Gastroesophageal sphincter (tissue), 3 donors: ENCODE data around the gene SHISA3.

Experiments
- EP300 ChIP-seq: sonication (generic); formaldehyde crosslinking; IDR thresholded peaks from one replicate; pipeline ENCODE4 v1.6.1; 2017; ENCODE audit warnings: antibody characterized with exemption, mild to moderate bottlenecking
- TF ChIP-seq, protein P1 (sequence below), 4 experiments: fragments of 200-600 bp in 2 of 4; fragments of 450-650 bp in 2 of 4; sonication (generic) in 1 of 4; IDR thresholded peaks; one replicate each; pipeline ENCODE4 v1.5.1; 2017 to 2019; ENCODE audit warnings: antibody characterized with exemption in 4 of 4, mild to moderate bottlenecking in 2 of 4, moderate library complexity in 2 of 4

DNA sequence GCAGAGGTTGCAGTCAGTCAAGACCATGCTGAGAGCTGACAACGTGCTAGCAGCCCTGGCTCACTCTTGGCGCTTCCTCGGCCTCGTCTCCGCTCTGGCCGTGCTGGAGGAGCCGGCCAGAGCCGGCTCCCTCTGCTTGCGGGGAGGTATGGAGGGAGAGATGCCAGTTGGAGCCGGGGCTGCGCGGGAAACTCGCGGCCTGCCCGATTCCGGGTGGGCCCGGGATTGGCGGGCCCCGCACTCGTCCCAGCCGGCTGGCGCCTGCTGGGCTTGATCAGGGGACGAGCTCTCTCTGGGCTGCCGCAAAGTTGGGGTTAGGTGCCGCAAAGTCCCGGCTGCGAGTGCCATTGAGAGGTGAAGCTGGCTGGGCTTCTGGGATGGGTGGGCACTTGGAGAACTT lies 27.8 kb upstream of the SHISA3 start:
- TF ChIP-seq, protein P1, sequence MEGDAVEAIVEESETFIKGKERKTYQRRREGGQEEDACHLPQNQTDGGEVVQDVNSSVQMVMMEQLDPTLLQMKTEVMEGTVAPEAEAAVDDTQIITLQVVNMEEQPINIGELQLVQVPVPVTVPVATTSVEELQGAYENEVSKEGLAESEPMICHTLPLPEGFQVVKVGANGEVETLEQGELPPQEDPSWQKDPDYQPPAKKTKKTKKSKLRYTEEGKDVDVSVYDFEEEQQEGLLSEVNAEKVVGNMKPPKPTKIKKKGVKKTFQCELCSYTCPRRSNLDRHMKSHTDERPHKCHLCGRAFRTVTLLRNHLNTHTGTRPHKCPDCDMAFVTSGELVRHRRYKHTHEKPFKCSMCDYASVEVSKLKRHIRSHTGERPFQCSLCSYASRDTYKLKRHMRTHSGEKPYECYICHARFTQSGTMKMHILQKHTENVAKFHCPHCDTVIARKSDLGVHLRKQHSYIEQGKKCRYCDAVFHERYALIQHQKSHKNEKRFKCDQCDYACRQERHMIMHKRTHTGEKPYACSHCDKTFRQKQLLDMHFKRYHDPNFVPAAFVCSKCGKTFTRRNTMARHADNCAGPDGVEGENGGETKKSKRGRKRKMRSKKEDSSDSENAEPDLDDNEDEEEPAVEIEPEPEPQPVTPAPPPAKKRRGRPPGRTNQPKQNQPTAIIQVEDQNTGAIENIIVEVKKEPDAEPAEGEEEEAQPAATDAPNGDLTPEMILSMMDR (IDR thresholded peaks at IDR 0.05), result no peak
- no peak for TF ChIP-seq EP300
